ENCODE measurements around the gene STIM2.
"Not testable (repeated sequence)": the region's sequence is repeated elsewhere in the genome, so short reads cannot be mapped to it uniquely, and the experiment has no call there.

The STIM2 gene

GRCh38 chr4:26958925-26959653 is 98.4 kb downstream of the STIM2 start:
- no peak for DNase-seq

- DNase-seq: no peak
Measured at GRCh38 chr4:26959654-26960047, 99.0 kb downstream of the STIM2 start.

GRCh38 chr4:26962720-26963119 is 102.1 kb downstream of the STIM2 start:
- no peak for DNase-seq

- no peak for DNase-seq
Measured at GRCh38 chr4:26964512-26964911, 103.9 kb downstream of the STIM2 start.

- no peak for DNase-seq
Measured at GRCh38 chr4:26964994-26965393, 104.4 kb downstream of the STIM2 start.

- not testable (repeated sequence) for DNase-seq
Measured at GRCh38 chr4:26975464-26976181, 115.0 kb downstream of the STIM2 start.

- no peak for DNase-seq
Measured at GRCh38 chr4:26978387-26979053, 117.9 kb downstream of the STIM2 start.

- no peak for DNase-seq
Measured at GRCh38 chr4:26984896-26985295, 124.3 kb downstream of the STIM2 start.

- no peak for DNase-seq
Measured at GRCh38 chr4:26985873-26986272, 125.2 kb downstream of the STIM2 start.

- no peak for DNase-seq
Measured at GRCh38 chr4:26987191-26987590, 126.5 kb downstream of the STIM2 start.

GRCh38 chr4:26991057-26991456 is 130.4 kb downstream of the STIM2 start:
- DNase-seq: no peak

- DNase-seq: peak; percentile 50
Measured at GRCh38 chr4:26992657-26993361, 132.2 kb downstream of the STIM2 start.

GRCh38 chr4:26993539-26993938 is 132.9 kb downstream of the STIM2 start:
- DNase-seq: no peak

GRCh38 chr4:26993967-26994366 is 133.3 kb downstream of the STIM2 start:
- no peak for DNase-seq

GRCh38 chr4:26995316-26995715 is 134.7 kb downstream of the STIM2 start:
- DNase-seq: no peak

GRCh38 chr4:26996745-26997144 is 136.1 kb downstream of the STIM2 start:
- no peak for DNase-seq

GRCh38 chr4:26999689-27000088 is 139.0 kb downstream of the STIM2 start:
- no peak for DNase-seq

GRCh38 chr4:27000122-27000521 is 139.5 kb downstream of the STIM2 start:
- no peak for DNase-seq

- DNase-seq: no peak
Measured at GRCh38 chr4:27000820-27001219, 140.2 kb downstream of the STIM2 start.

- DNase-seq: no peak
Measured at GRCh38 chr4:27001398-27002164, 140.9 kb downstream of the STIM2 start.

- DNase-seq: no peak
Measured at GRCh38 chr4:27003642-27004113, 143.0 kb downstream of the STIM2 start.

- DNase-seq: no peak
Measured at GRCh38 chr4:27005501-27005900, 144.9 kb downstream of the STIM2 start.

Data from left hindlimb (tissue), 1 donor.